GM15510 (cell line): ENCODE measurements around the gene ARPC5L.

ENCODE experiments used
- POLR2A ChIP-seq: IDR thresholded peaks from 3 replicates; pipeline ENCODE4 v1.6.1; 2011; ENCODE audit warnings: borderline replicate concordance; ENCODE audit not compliant: insufficient read length; ENCODE audit errors: extremely low read depth

The ARPC5L gene

GRCh38 chr9:124855566-124855943, 6.4 kb upstream of the ARPC5L start:
- TF ChIP-seq POLR2A: no peak

- peak; percentile 21 for TF ChIP-seq POLR2A
Measured at GRCh38 chr9:124855944-124856765, 5.8 kb upstream of the ARPC5L start.

DNA sequence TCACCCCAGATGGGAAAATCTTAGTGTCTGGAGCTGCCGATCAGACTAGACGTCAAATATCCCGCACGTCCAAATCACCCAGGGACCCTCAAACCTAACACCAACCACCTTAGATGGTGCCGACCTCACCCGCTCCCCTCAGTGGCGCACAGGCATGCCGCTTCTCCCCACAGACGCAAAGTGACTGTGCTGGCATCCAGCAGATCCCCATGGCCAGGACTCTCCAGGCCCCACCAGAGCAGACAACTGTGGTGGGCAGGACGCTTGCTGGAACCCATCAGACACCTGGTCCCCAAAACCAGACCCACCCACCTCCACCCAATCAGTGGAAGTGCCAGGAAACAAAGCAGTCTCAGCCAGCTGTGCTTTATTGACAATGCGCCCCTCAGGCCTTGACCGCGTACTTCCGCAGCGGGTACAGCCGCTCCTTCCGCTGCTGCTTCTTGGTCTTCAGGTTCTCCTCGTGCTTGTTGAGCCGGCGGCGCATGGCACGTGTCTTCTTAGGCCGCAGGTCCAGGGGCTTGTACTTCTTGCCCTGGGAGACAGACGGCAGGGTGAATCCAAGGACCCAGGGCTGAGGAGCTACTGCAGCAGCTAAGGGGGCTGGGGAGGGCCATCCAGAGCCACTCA, 4.3 kb upstream of the ARPC5L start:
- TF ChIP-seq POLR2A: peak; percentile 20

GRCh38 chr9:124858330-124859046, 3.4 kb upstream of the ARPC5L start:
- no peak for TF ChIP-seq POLR2A

- no peak for TF ChIP-seq POLR2A
Measured at GRCh38 chr9:124859803-124860581, 1.9 kb upstream of the ARPC5L start.

DNA sequence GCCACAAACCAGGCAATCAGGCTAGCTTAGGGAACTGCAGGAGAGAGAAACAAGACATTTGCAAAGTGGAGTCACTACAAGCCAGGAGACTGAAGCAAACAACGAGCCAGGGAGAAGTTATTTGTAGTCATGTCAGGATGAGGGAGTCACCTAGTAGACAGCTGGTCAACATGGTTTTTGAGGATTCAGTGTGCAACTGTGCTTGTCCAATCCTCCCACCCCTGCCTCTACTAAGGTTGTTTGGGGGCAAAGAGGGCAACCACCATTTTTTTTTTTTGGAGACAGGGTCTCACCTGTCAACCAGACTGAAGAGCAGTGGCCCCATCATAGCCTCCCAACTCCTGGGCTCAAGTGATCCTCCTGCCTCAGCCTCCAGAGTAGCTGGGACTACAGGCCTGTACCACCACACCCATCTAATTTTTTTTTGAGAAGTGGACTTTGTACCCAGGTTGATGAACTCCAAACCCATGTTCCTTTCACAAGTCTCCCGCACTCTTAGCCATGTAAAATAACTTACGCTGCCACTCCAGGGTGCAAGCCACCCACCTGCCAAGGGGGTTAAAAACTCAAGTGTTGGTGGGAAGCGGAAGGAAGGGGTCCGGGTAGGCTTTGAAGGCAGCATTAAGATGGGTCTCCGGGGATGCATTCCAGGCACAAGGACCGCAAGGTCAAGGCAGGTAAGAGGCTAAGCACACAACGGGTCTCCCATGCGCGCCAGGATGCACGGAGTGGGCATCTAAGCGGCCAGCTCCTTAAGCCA, 1.2 kb upstream of the ARPC5L start:
- TF ChIP-seq POLR2A: no peak

DNA sequence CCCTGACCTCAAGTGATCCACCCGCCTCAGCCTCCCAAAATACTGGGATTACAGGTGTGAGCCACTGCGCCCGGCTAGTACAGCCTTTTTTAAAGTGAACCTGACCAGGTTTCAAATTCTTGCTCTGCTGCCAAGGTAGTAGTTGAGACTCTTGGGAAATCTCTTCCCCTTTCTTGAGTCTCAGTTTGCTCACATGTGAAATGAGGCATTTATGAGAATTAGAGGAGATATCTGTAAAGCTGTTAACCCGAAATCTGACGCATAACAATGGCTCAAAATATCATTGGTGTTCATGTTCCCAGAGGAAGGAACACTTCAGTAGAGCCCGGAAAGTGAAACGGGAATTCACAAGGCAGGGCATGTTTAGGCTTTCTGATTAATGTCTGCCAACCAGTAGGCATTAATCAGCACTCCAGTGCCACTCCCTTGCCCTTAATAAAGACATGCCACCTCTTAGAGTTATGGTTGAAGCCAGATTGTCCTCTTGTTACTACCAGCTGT, 1.5 kb downstream of the ARPC5L start:
- no peak for TF ChIP-seq POLR2A

- peak; percentile 96 for TF ChIP-seq POLR2A
Measured at GRCh38 chr9:124868511-124869465, 6.9 kb downstream of the ARPC5L start.

DNA sequence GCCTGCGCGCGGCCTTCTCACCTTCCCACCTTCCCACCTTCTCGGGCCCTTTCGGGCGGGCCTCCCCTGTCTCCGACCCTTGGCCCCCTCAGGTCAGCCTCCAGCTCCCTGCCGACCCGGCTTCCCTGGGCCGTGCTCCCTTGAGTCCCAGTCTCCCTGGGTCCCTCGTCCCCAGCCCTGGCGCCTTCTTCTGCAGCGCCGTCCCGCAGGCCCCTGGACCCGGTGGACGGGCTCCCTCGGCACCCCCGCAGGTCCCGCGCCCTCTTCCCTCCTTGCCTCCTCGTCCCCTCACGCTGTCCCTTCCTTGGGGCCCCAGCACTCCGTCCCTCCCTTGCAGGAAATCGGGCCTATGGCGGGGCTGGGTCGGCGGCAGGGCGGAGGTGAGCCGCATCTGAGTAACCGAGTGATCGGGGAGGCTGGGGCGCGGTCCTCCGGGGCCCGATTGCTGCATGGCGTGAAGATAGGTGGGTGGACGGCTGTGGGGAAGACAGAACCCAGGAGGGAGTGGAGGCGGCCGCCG, 7.6 kb downstream of the ARPC5L start:
- TF ChIP-seq POLR2A: no peak

GRCh38 chr9:124869986-124870560, 8.1 kb downstream of the ARPC5L start:
- peak; percentile 55 for TF ChIP-seq POLR2A

DNA sequence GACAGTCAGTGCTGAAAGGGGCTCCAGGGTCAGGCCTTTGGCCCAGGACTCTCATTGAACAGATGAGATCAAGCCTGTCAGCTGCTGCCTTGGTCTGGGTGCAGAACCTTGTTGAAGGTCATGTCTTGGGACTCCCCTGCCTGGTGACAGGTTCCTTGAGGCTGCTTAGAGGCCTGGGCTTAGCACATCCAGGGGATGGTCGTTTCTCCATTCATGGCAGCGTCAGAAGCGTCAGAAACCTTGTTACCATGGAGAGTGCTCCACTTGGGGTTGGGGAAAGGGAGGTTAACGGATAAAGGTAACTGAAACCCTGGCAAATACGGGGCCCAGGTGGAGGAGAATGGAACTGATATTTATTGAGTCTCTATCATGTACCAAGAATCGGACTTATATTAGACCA, 8.8 kb downstream of the ARPC5L start:
- TF ChIP-seq POLR2A: no peak

DNA sequence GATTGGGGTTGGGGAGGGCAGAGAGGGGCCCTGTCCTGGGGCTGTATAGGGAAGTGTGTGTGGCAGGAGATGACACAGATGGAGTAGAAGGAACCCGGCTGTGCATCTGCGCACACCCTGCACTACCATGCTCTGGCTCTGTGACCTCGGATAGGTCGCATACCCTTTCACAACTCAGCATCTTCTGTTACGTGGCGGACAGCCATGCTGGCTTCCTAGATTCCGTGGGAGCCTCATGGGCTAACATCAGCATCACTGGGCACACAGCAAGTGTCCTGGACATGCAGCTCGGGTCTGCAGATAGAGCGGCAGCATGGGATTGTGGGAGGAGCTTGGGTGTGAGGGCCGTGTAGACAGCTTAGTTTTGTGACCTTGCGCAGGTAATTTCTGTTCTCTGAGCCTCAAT, 9.2 kb downstream of the ARPC5L start:
- peak; percentile 34 for TF ChIP-seq POLR2A
